Natural killer cell (primary cell): ENCODE results near the gene LMBR1. TPM values are rescaled to one million over a fixed set of nuclear protein-coding genes. Genes with fewer than 3 reads are reported as not detected.

Experiments
- ATAC-seq, 3 donors: fragments of 150-1000 bp in 2 of 3; fragments of 200-7000 bp in 1 of 3; cut with Tn5 transposase; 1 replicate in 1 of 3; 2 replicates in 2 of 3; pipeline ENCODE4 v1.10.0; 2021; ENCODE audit warnings: mild to moderate bottlenecking in 2 of 3, moderate library complexity in 2 of 3
- DNase-seq, 2 donors: peaks; one replicate each; pipeline versions ENCODE4 v3.0.0 to v3.0.0-alpha.2; 2013 to 2021; ENCODE audit warnings: mixed read lengths in 1 of 2
- H3K27ac ChIP-seq: one replicate; pipeline ENCODE4 v1.5.1; 2013; ENCODE audit warnings: mild to moderate bottlenecking, low read length
- H3K27me3 ChIP-seq: one replicate; pipeline ENCODE4 v1.6.1; 2013; ENCODE audit warnings: low read length; ENCODE audit not compliant: control insufficient read depth, insufficient read depth
- H3K36me3 ChIP-seq: one replicate; pipeline ENCODE4 v1.6.1; 2013; ENCODE audit warnings: low read length; ENCODE audit not compliant: control insufficient read depth, insufficient read depth
- H3K4me1 ChIP-seq: one replicate; pipeline ENCODE4 v1.6.1; 2013; ENCODE audit warnings: low read length; ENCODE audit not compliant: control insufficient read depth, insufficient read depth
- H3K4me3 ChIP-seq: one replicate; pipeline ENCODE4 v1.5.1; 2013; ENCODE audit warnings: low read length
- H3K9me3 ChIP-seq: one replicate; pipeline ENCODE4 v1.6.1; 2013; ENCODE audit warnings: low read length; ENCODE audit not compliant: control insufficient read depth, insufficient read depth
- H3K27ac Mint-ChIP-seq, 2 donors: one replicate each; pipeline ENCODE4 v1.8.0; 2022; ENCODE audit warnings: mild to moderate bottlenecking in 2 of 2, mixed read lengths in 2 of 2, moderate library complexity in 1 of 2
- H3K27me3 Mint-ChIP-seq, 2 donors: one replicate each; pipeline ENCODE4 v1.8.0; 2022; ENCODE audit warnings: low read depth in 2 of 2, mixed read lengths in 2 of 2
- H3K36me3 Mint-ChIP-seq: one replicate; pipeline ENCODE4 v1.8.0; 2022; ENCODE audit warnings: mixed read lengths
- H3K4me1 Mint-ChIP-seq, 2 donors: one replicate each; pipeline ENCODE4 v1.8.0; 2022; ENCODE audit warnings: mixed read lengths in 2 of 2
- H3K4me3 Mint-ChIP-seq: one replicate; pipeline ENCODE4 v1.8.0; 2022; ENCODE audit warnings: mild to moderate bottlenecking, moderate library complexity, mixed read lengths
- H3K9me3 Mint-ChIP-seq, 2 donors: one replicate each; pipeline ENCODE4 v1.8.0; 2022; ENCODE audit warnings: mixed read lengths in 2 of 2
- intact Hi-C: fragments of 100-400 bp; cut with micrococcal nuclease; formaldehyde crosslinking; loops from one replicate; pipeline ENCODE4 v1.14.2; 2022
- total RNA-seq, 4 donors: library from RNA; stranded (reverse); fragments of 120-200 nt in 1 of 4; gene quantifications; one replicate each; pipeline versions ENCODE4 v1.2.3 to v1.2.4, GENCODE V29; 2013 to 2022
- TF ChIP-seq, protein P1 (sequence below): fragments of 200-600 bp; IDR thresholded peaks from one replicate; pipeline ENCODE4 v1.8.0; 2022; ENCODE audit warnings: antibody characterized with exemption

LMBR1 gene
- total RNA-seq, 3 donors from 2014 or later (not counting 1 experiment from before 2014, with no cell fraction given) = 60.4 to 71.7 (median 66.1) TPM

DNA sequence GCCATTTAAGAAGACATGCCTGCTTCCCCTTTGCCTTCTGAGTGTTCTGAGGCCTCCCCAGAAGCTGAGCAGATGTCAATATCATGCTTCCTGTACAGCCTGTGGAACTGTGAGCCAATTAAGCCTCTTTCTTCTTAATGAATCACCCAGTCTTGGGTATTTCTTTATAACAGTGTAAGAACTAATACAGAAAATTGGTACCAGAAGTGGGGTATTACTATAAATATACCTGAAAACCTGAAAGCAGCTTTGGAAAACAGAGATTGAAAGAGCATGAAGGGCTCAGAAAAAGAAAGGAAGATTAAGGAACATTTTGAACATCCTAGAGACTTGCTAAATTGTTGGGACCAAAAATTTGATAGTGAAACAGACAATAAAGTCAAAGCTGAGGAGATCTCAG is 264.4 kb downstream of the LMBR1 start:
- peaks cover 16 to 23% of the 10 kb centered on the region in 2 donors for H3K27me3 Mint-ChIP-seq
- DNase-seq = no peak
- H3K4me3 Mint-ChIP-seq = no peak overlapping the region
- Histone ChIP-seq H3K4me3 (no peak overlapping the region), H3K36me3 (no peaks in the 10 kb centered on the region), H3K27me3 (no peaks in the 10 kb centered on the region), H3K4me1 (no peaks in the 10 kb centered on the region), H3K9me3 (peaks cover 15% of the 10 kb centered on the region), H3K27ac (no peak overlapping the region)
- peaks cover 15% of the 10 kb centered on the region for H3K36me3 Mint-ChIP-seq
- intact Hi-C loops = no loop called here
- ATAC-seq = no peak
- TF ChIP-seq, protein P1, sequence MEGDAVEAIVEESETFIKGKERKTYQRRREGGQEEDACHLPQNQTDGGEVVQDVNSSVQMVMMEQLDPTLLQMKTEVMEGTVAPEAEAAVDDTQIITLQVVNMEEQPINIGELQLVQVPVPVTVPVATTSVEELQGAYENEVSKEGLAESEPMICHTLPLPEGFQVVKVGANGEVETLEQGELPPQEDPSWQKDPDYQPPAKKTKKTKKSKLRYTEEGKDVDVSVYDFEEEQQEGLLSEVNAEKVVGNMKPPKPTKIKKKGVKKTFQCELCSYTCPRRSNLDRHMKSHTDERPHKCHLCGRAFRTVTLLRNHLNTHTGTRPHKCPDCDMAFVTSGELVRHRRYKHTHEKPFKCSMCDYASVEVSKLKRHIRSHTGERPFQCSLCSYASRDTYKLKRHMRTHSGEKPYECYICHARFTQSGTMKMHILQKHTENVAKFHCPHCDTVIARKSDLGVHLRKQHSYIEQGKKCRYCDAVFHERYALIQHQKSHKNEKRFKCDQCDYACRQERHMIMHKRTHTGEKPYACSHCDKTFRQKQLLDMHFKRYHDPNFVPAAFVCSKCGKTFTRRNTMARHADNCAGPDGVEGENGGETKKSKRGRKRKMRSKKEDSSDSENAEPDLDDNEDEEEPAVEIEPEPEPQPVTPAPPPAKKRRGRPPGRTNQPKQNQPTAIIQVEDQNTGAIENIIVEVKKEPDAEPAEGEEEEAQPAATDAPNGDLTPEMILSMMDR = no peak
- no peak overlapping the region for H3K27ac Mint-ChIP-seq
- H3K4me1 Mint-ChIP-seq = no peaks in the 10 kb centered on the region
- H3K9me3 Mint-ChIP-seq = peaks cover 8 to 9% of the 10 kb centered on the region in 2 donors

Other genes starting within 250 kb of the LMBR1 start
- gene NOM1, start 56.5 kb upstream of the LMBR1 start, total RNA-seq = 10 to 100 TPM; 22.5 to 35.6 (median 34.7) TPM
- gene MNX1, start 117.5 kb upstream of the LMBR1 start, total RNA-seq = not detected
- gene UBE3C, start 245.7 kb upstream of the LMBR1 start, total RNA-seq = 10 to 100 TPM; 44.6 to 56.7 (median 55.5) TPM